SH-SY5Y (cell line): Measurements from ENCODE around the gene GRIK2.

Experiments
- GATA2 ChIP-seq: IDR thresholded peaks from 2 replicates; pipeline ENCODE4 v1.6.1; 2011; ENCODE audit warnings: mild to moderate bottlenecking, low read depth, low read length
- GATA3 ChIP-seq: IDR thresholded peaks from 2 replicates; pipeline ENCODE4 v1.6.1; 2011; ENCODE audit warnings: low read depth, mild to moderate bottlenecking, low read length, moderate library complexity

The GRIK2 gene

DNA sequence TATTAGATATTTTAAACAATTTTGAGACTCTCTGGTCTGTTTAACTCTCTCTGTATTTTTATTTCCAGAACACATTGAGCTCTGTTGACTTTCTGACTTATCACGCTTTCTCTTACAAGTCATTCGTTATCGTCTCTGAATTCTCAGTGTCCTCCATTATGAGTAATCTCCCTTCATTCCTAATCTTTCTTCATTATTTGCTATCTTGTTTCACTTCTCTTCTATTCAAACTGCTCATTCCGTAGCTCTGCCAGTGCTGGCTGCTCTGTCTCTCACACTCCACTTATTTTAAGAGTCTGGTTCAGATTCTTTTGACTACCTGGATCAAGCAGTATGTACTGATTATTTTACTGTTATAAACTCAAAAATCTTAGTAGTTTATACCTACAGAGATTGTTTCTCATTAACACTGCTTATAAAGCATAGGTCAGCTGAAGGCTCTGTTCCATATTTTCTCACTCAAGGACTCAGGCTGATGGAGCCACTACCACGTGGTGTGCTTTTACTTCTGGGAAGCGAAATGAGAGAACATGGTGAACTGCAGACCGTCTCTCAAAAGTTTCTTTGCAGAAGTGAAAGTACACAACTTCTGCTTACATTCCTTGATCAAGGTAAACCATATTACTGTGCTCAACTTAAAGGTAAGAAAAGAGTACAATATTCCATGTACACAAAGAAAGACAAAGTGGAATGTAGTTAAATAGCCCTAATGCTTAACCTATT lies 485.2 kb downstream of the GRIK2 start:
- TF ChIP-seq GATA2 (no peak), GATA3 (no peak)

GRCh38 chr6:101879782-101880181 lies 486.3 kb downstream of the GRIK2 start:
- TF ChIP-seq GATA3: no peak
- no peak for TF ChIP-seq GATA2

GRCh38 chr6:101883505-101883904 lies 490.0 kb downstream of the GRIK2 start:
- no peak for TF ChIP-seq GATA3
- TF ChIP-seq GATA2: no peak

DNA sequence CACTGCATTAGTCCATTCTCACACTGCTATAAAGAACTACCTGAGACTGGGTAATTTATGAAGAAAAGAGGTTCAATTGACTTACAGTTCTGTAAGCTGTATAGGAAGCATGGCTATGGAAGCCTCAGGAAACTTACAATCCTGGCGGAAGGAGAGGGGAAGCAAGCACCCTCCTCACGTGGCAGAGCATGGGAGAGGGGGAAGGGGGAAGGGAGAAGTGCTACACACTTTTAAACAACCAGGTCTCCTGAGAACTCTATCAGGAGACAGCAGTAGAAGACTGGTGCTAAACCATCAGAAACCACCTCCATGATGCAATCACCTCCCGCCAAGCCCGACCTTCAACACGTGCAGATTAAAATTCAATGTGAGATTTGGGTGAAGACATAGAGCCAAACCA lies 494.0 kb downstream of the GRIK2 start:
- TF ChIP-seq GATA3 (no peak), GATA2 (no peak)

GRCh38 chr6:101907356-101908217 lies 514.1 kb downstream of the GRIK2 start:
- TF ChIP-seq GATA2 (no peak), GATA3 (no peak)

DNA sequence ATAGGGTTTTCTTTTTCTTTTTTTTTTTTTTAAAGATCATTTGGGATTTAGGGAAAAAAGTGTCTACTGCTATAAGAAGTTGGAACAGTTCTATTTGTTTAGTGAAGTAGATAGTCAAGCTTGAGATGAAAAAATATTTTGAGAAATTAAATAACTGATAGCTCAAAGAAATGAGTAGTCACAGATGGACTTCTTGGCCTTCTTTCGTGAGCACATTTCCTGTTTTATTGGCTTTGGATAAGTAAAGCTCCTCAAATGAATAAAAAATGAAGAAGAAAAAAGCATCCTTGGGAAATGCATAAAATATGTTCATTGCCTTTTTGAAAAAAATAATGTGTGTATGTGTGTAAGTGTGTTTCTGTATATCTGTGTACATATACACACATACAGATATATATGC lies 515.9 kb downstream of the GRIK2 start:
- TF ChIP-seq GATA3 (no peak), GATA2 (no peak)

GRCh38 chr6:101912311-101912710 lies 518.8 kb downstream of the GRIK2 start:
- no peak for TF ChIP-seq GATA2
- no peak for TF ChIP-seq GATA3

- TF ChIP-seq GATA3 (no peak), GATA2 (no peak)
Observed at GRCh38 chr6:101918471-101918870, 525.0 kb downstream of the GRIK2 start.

DNA sequence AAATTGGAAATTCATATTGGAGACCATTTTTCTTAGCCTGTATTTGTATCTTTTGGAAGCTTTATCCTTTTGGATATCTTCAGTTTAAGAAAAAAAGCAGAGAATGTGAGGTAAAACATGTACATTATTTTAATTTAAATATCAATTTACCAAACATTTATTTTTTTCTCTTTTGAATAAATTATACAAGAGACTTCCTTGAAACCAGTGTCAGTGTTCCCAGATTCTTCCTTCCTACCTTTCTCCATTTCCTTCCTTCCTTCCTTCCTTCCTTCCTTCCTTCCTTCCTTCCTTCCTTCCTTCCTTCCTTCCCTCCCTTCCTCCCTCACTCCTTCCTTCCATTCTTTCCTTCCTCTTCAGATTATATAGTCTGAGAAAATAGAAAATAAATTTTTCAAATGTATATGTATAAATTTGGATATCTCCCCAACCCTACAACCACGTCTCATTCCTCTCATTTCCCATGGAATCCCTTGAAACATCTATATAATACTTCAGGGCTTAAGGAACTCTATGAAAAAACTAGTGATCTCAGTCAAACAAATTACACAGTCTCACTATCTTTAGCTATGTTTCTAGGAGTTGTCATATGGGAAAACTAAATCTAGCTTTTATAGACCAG lies 528.4 kb downstream of the GRIK2 start:
- TF ChIP-seq GATA2 (no peak), GATA3 (no peak)

- TF ChIP-seq GATA2 (no peak), GATA3 (no peak)
Observed at GRCh38 chr6:101926149-101926925, 532.8 kb downstream of the GRIK2 start.

DNA sequence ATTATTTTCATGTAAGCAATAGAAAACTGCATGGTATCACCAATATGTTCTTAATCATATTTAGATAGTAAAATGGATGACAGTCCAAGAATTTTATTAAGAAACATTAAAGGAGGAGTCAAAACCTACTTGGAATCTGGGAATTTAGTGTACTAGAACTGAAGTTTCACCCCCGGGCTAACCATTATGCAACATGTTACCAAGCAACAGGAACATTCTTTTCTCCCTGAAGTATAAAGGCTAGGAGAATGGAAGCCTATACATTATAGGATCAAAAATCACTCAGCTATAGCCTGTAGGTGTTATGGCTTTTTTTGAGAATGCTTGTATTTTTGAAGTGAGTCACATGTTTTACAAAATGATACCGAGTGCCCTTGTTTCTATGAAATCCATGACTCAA lies 538.3 kb downstream of the GRIK2 start:
- TF ChIP-seq GATA3: no peak

- TF ChIP-seq GATA3: no peak
- TF ChIP-seq GATA2: no peak
Observed at GRCh38 chr6:101932704-101933103, 539.2 kb downstream of the GRIK2 start.

GRCh38 chr6:101935732-101936131 lies 542.2 kb downstream of the GRIK2 start:
- TF ChIP-seq GATA3: no peak
- TF ChIP-seq GATA2: no peak

DNA sequence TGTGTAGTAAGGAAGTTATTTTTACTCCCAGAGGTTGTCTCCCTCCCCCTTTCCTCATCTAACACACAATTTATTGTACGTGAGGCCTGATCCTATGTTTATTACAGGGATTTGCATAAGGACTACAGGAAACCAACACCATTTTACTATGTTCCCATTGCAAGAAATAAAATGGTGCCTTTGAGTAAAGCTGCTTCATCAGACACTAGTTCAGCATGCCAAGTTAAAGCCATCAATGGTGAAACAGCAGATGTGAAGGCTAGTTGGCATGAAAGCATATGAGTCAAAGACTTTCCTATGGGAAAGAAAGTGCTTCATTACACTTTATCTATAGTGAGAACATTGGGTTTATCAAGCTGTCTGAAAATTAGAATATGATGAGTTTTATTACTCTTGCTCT lies 543.0 kb downstream of the GRIK2 start:
- TF ChIP-seq GATA3 (no peak), GATA2 (no peak)

DNA sequence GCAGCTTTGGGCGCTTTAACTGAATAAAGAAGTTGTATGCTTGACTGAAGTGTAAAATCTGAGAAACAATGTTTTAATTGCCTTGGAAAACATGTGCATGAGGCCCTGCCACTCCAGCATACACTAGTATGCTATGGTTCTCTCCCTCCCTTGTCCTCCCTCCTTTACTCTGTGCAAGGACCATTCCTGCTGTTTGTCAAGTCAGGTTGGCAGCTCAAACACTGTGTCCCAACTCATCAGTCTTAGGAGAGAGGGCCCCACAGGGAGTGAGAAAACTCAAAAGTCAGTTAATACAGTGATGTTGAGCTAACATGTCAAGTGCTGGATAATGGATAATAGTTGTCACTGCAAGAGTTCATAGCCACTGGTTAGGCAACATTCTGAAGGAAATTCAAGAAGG lies 543.6 kb downstream of the GRIK2 start:
- no peak for TF ChIP-seq GATA3
- TF ChIP-seq GATA2: no peak
